IMR-90 (cell line): ENCODE results near the gene PAQR7. TPM values are rescaled to one million over a fixed set of nuclear protein-coding genes. Genes with fewer than 3 reads are reported as not detected.

Experiments used
- ATAC-seq: fragments of 200-7000 bp; cut with Tn5 transposase; 2 replicates; pipeline ENCODE4 v1.9.1; 2020; ENCODE audit warnings: low read depth, mild to moderate bottlenecking, moderate library complexity
- BruUV-seq: library from RNA; stranded (reverse); fragments of 400-500 nt; replicated peaks from 2 replicates; lab custom pipeline; 2021; lab: Mats Ljungman, UMichigan
- CTCF ChIA-PET: fragments of 300-600 bp; formaldehyde crosslinking; extraction: SDS; loops from one replicate; lab custom pipeline; 2021; ENCODE audit warnings: antibody characterized with exemption; lab: Yijun Ruan, JAX
- POLR2A ChIA-PET: fragments of 300-600 bp; sonication (Branson Sonifier 250); formaldehyde crosslinking; loops from one replicate; lab custom pipeline; 2022; ENCODE audit warnings: antibody characterized with exemption; ENCODE audit not compliant: unreplicated experiment; lab: Charles Lee
- DNase-seq: peaks from one replicate; pipeline ENCODE4 v3.0.0; 2013
- H2AFZ ChIP-seq: replicated peaks from 2 replicates; pipeline ENCODE3; 2013; ENCODE audit warnings: low read length, mild to moderate bottlenecking; ENCODE audit not compliant: poor library complexity
- H2AK5ac ChIP-seq: 2 replicates; pipeline ENCODE4 v1.6.1; 2013; ENCODE audit warnings: low read depth, low read length, inconsistent platforms
- H2AK9ac ChIP-seq: replicated peaks from 2 replicates; pipeline ENCODE3; 2013; ENCODE audit warnings: mild to moderate bottlenecking, low read depth, low read length, moderate library complexity; ENCODE audit not compliant: poor library complexity
- H2BK120ac ChIP-seq: 2 replicates; pipeline ENCODE4 v1.6.1; 2013; ENCODE audit warnings: low read depth, low read length, inconsistent platforms
- H2BK15ac ChIP-seq: 3 replicates; pipeline ENCODE4 v1.6.1; 2013; ENCODE audit warnings: low read depth, low read length, inconsistent platforms
- H2BK20ac ChIP-seq: 2 replicates; pipeline ENCODE4 v1.6.1; 2013; ENCODE audit warnings: low read depth, mild to moderate bottlenecking, inconsistent platforms, low read length, moderate library complexity
- H2BK5ac ChIP-seq: 2 replicates; pipeline ENCODE4 v1.6.1; 2013; ENCODE audit warnings: mild to moderate bottlenecking, low read depth, low read length, inconsistent platforms; ENCODE audit not compliant: poor library complexity, severe bottlenecking
- H3K14ac ChIP-seq: replicated peaks from 2 replicates; pipeline ENCODE4 v1.6.1; 2013; ENCODE audit warnings: low read depth, low read length, inconsistent platforms
- H3K18ac ChIP-seq: 2 replicates; pipeline ENCODE4 v1.6.1; 2013; ENCODE audit warnings: low read depth, low read length, control low read depth
- H3K23ac ChIP-seq: 2 replicates; pipeline ENCODE4 v1.6.1; 2013; ENCODE audit warnings: low read depth, low read length, inconsistent platforms
- H3K27ac ChIP-seq: 2 replicates; pipeline ENCODE4 v1.5.1; 2013; ENCODE audit warnings: mild to moderate bottlenecking, control low read depth, low read length; ENCODE audit not compliant: insufficient read depth
- H3K27me3 ChIP-seq: 2 replicates; pipeline ENCODE4 v1.6.1; 2013; ENCODE audit warnings: low read length; ENCODE audit not compliant: control insufficient read depth, insufficient read depth
- H3K36me3 ChIP-seq: 2 replicates; pipeline ENCODE4 v1.6.1; 2013; ENCODE audit warnings: low read length, mixed read lengths; ENCODE audit not compliant: control insufficient read depth, insufficient read depth
- H3K4ac ChIP-seq: 2 replicates; pipeline ENCODE4 v1.6.1; 2013; ENCODE audit warnings: low read depth, low read length, inconsistent platforms
- H3K4me1 ChIP-seq: 2 replicates; pipeline ENCODE4 v1.6.1; 2013; ENCODE audit warnings: low read length, mixed read lengths; ENCODE audit not compliant: control insufficient read depth, insufficient read depth
- H3K4me2 ChIP-seq: 2 replicates; pipeline ENCODE4 v1.6.1; 2013; ENCODE audit warnings: low read depth, mild to moderate bottlenecking, control low read depth, low read length, moderate library complexity
- H3K4me3 ChIP-seq: 2 replicates; pipeline ENCODE4 v1.5.1; 2013; ENCODE audit warnings: low read depth, mild to moderate bottlenecking, control low read depth, low read length, moderate library complexity; ENCODE audit not compliant: insufficient read depth
- H3K56ac ChIP-seq: 2 replicates; pipeline ENCODE4 v1.6.1; 2013; ENCODE audit warnings: low read length, inconsistent platforms; ENCODE audit not compliant: insufficient read depth; ENCODE audit errors: extremely low read depth
- H3K79me1 ChIP-seq, 2 experiments: 2 replicates each; pipeline ENCODE4 v1.6.1; 2013; ENCODE audit warnings: low read length in 2 of 2, inconsistent platforms in 1 of 2, low read depth in 1 of 2
- H3K9ac ChIP-seq: 2 replicates; pipeline ENCODE4 v1.6.1; 2013; ENCODE audit warnings: low read depth, low read length, control low read depth
- H3K9me1 ChIP-seq: 2 replicates; pipeline ENCODE4 v1.6.1; 2013; ENCODE audit warnings: low read length, inconsistent platforms; ENCODE audit not compliant: insufficient read depth
- H3K9me3 ChIP-seq: 2 replicates; pipeline ENCODE4 v1.6.1; 2013; ENCODE audit warnings: low read length; ENCODE audit not compliant: control insufficient read depth, insufficient read depth
- H4K20me1 ChIP-seq: 2 replicates; pipeline ENCODE4 v1.6.1; 2013; ENCODE audit warnings: low read length, inconsistent platforms; ENCODE audit not compliant: insufficient read depth
- H4K5ac ChIP-seq: 2 replicates; pipeline ENCODE4 v1.6.1; 2013; ENCODE audit warnings: mild to moderate bottlenecking, low read depth, low read length, control low read depth
- H4K8ac ChIP-seq, 2 experiments: 2 replicates each; pipeline ENCODE4 v1.6.1; 2013; ENCODE audit warnings: low read depth in 2 of 2, low read length in 2 of 2, control low read depth in 1 of 2, inconsistent platforms in 1 of 2
- H4K91ac ChIP-seq: 2 replicates; pipeline ENCODE4 v1.6.1; 2013; ENCODE audit warnings: low read depth, low read length, inconsistent platforms; ENCODE audit not compliant: insufficient read depth
- BHLHE40 ChIP-seq: fragments of 150-350 bp; IDR thresholded peaks from 2 replicates; pipeline ENCODE4 v1.6.1; 2016; ENCODE audit warnings: mild to moderate bottlenecking, low read depth, low read length
- CEBPB ChIP-seq: IDR thresholded peaks from 2 replicates; pipeline ENCODE4 v1.6.1; 2012; ENCODE audit warnings: low read depth, low read length, improper control_type of control experiment
- CHD1 ChIP-seq: IDR thresholded peaks from 2 replicates; pipeline ENCODE4 v1.6.1; 2012; ENCODE audit warnings: low read depth, low read length, improper control_type of control experiment
- CTCF ChIP-seq: conservative IDR thresholded peaks from 2 replicates; pipeline ENCODE4 v1.5.1; 2012; ENCODE audit warnings: mild to moderate bottlenecking, low read depth, low read length, improper control_type of control experiment
- FOS ChIP-seq: fragments of 150-350 bp; IDR thresholded peaks from 2 replicates; pipeline ENCODE4 v1.6.1; 2016; ENCODE audit warnings: low read depth, low read length
- MAFK ChIP-seq: IDR thresholded peaks from 2 replicates; pipeline ENCODE4 v1.6.1; 2012; ENCODE audit warnings: low read depth, low read length, improper control_type of control experiment
- MAZ ChIP-seq: IDR thresholded peaks from 2 replicates; pipeline ENCODE4 v1.6.1; 2012; ENCODE audit warnings: low read depth, mild to moderate bottlenecking, low read length, improper control_type of control experiment, moderate library complexity, borderline replicate concordance
- MXI1 ChIP-seq: IDR thresholded peaks from 2 replicates; pipeline ENCODE4 v1.6.1; 2012; ENCODE audit warnings: low read depth, mild to moderate bottlenecking, low read length, moderate library complexity, borderline replicate concordance
- NFE2L2 ChIP-seq: fragments of 150-350 bp; IDR thresholded peaks from 2 replicates; pipeline ENCODE4 v1.6.1; 2016; ENCODE audit warnings: low read depth, mild to moderate bottlenecking, low read length
- POLR2A ChIP-seq: IDR thresholded peaks from 2 replicates; pipeline ENCODE4 v1.6.1; 2012; ENCODE audit warnings: mild to moderate bottlenecking, low read depth, low read length
- RAD21 ChIP-seq: IDR thresholded peaks from 2 replicates; pipeline ENCODE4 v1.6.1; 2012; ENCODE audit warnings: low read length, improper control_type of control experiment
- RCOR1 ChIP-seq: IDR thresholded peaks from 2 replicates; pipeline ENCODE4 v1.6.1; 2012; ENCODE audit warnings: mild to moderate bottlenecking, low read length, improper control_type of control experiment; ENCODE audit not compliant: insufficient replicate concordance
- RFX5 ChIP-seq: IDR thresholded peaks from 2 replicates; pipeline ENCODE4 v1.8.0; 2012; ENCODE audit warnings: low read depth, mild to moderate bottlenecking, low read length, moderate library complexity
- SMC3 ChIP-seq: fragments of 150-350 bp; IDR thresholded peaks from 2 replicates; pipeline ENCODE4 v1.6.1; 2016; ENCODE audit warnings: low read depth, mild to moderate bottlenecking, antibody characterized with exemption, low read length, moderate library complexity
- WGBS, 2 experiments: methylation state at CpG; one replicate each; pipeline versions ENCODE4 v1.1.5 to v1.1.7; 2013; ENCODE audit warnings: missing lambda C conversion rate in 2 of 2; ENCODE audit not compliant: insufficient read length in 1 of 2; ENCODE audit errors: extremely low coverage in 2 of 2; 5-methylcytosine and 5-hydroxymethylcytosine counted together
- dilution Hi-C: fragments of 300-500 bp; cut with HindIII; formaldehyde crosslinking; loops from one replicate; pipeline ENCODE4 v1.14.3; 2018; ENCODE audit warnings: low sequenced_read_pairs; ENCODE audit not compliant: unreplicated experiment
- in situ Hi-C: fragments of 300-500 bp; cut with MboI; formaldehyde crosslinking; loops from 3 replicates; pipeline ENCODE4 v1.14.3; 2019; ENCODE audit warnings: low sequenced_read_pairs, inconsistent platforms, mixed read lengths
- intact Hi-C: fragments of 100-400 bp; cut with micrococcal nuclease; formaldehyde crosslinking; loops from 2 replicates; pipeline ENCODE4 v1.10.0; 2022
- polyA plus RNA-seq, 3 experiments: library from polyadenylated mRNA; depleted of rRNA; stranded (reverse); fragments of >200 nt; gene quantifications; 2 replicates each; pipeline ENCODE4 v1.2.3, GENCODE V29; 2012; ENCODE audit warnings: low replicate concordance in 1 of 3
- total RNA-seq: library from RNA; depleted of rRNA; stranded (reverse); fragments of >200 nt; gene quantifications from 2 replicates; pipeline ENCODE4 v1.2.3, GENCODE V29; 2012
- TF ChIP-seq, protein P1 (sequence below): fragments of 150-350 bp; IDR thresholded peaks from 2 replicates; pipeline ENCODE4 v1.6.1; 2017; ENCODE audit warnings: mild to moderate bottlenecking, antibody characterized with exemption, low read length, low read depth
- TF ChIP-seq, protein P2 (sequence below): fragments of 150-350 bp; IDR thresholded peaks from 2 replicates; pipeline ENCODE4 v1.6.1; 2016; ENCODE audit warnings: low read depth, mild to moderate bottlenecking, low read length, moderate library complexity, borderline replicate concordance

The PAQR7 gene
- total and polyA plus RNA-seq, 2 of the 4 experiments (the other 2 are of a cell fraction) = 9.0 to 12.9 TPM

GRCh38 chr1:25821112-25821476 lies 54.4 kb downstream of the PAQR7 start:
- H3K4me2 ChIP-seq = peak overlapping the region; percentile 89
- H4K5ac ChIP-seq = no peak overlapping the region
- H2BK15ac ChIP-seq = no peak overlapping the region
- no peak overlapping the region for H2BK20ac ChIP-seq
- H3K4ac ChIP-seq = peak overlapping the region; percentile 39
- H2AFZ ChIP-seq = peak overlapping the region; percentile 96
- intact Hi-C loops (loop anchor here (5.0 kb wide), 1 partner anchor 76 kb away; no protein-coding TSS in a partner anchor), dilution Hi-C loops (no loop called here), in situ Hi-C loops (loop anchor here (10.0 to 25.0 kb wide), 3 partner anchors 174 to 584 kb away; partner anchors contain the start of genes PAFAH2, RHCE, RSRP1 and SYF2)
- H2AK9ac ChIP-seq = peak overlapping the region; percentile 90
- no TSS peak for BruUV-seq
- TF ChIP-seq RAD21 = no peak
- TF ChIP-seq, protein P1, sequence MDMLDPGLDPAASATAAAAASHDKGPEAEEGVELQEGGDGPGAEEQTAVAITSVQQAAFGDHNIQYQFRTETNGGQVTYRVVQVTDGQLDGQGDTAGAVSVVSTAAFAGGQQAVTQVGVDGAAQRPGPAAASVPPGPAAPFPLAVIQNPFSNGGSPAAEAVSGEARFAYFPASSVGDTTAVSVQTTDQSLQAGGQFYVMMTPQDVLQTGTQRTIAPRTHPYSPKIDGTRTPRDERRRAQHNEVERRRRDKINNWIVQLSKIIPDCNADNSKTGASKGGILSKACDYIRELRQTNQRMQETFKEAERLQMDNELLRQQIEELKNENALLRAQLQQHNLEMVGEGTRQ = no peak
- no peak for TF ChIP-seq MAFK
- no peak for TF ChIP-seq POLR2A
- TF ChIP-seq CTCF = no peak
- no peak for TF ChIP-seq MAZ
- no peak for TF ChIP-seq RFX5
- no peak for TF ChIP-seq MXI1
- TF ChIP-seq, protein P2, sequence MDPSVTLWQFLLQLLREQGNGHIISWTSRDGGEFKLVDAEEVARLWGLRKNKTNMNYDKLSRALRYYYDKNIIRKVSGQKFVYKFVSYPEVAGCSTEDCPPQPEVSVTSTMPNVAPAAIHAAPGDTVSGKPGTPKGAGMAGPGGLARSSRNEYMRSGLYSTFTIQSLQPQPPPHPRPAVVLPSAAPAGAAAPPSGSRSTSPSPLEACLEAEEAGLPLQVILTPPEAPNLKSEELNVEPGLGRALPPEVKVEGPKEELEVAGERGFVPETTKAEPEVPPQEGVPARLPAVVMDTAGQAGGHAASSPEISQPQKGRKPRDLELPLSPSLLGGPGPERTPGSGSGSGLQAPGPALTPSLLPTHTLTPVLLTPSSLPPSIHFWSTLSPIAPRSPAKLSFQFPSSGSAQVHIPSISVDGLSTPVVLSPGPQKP = no peak
- no peak for TF ChIP-seq CEBPB
- TF ChIP-seq BHLHE40 = no peak
- TF ChIP-seq FOS = no peak
- TF ChIP-seq CHD1 = no peak
- TF ChIP-seq SMC3 = no peak
- TF ChIP-seq NFE2L2 = no peak
- no peak for TF ChIP-seq RCOR1
- no peaks in the 10 kb centered on the region for H3K9me3 ChIP-seq
- ATAC-seq (no peak), DNase-seq (no peak)
- peak overlapping the region; percentile 90 for H3K4me3 ChIP-seq
- peak overlapping the region in 1 of 2 experiments; percentile 59; a peak in 3 of 4 replicates for H4K8ac ChIP-seq
- H3K9me1 ChIP-seq = peaks cover 18% of the 10 kb centered on the region
- H3K4me1 ChIP-seq = peaks cover 16% of the 10 kb centered on the region
- 20% methylated on average over 6 of the region's 10 CpGs; no CpG with 5 or more reads in 1 of the 2 experiments for WGBS, 2 experiments
- H3K23ac ChIP-seq = peak overlapping the region; percentile 69
- H2AK5ac ChIP-seq = peak overlapping the region; percentile 9; the same call in 1 of the 2 replicates
- no peak overlapping the region for H3K56ac ChIP-seq
- peaks cover 10% of the 10 kb centered on the region; the same call in 1 of the 2 replicates for H3K36me3 ChIP-seq
- peaks cover 28 to 78% of the 10 kb centered on the region in 2 experiments for H3K79me1 ChIP-seq
- H3K14ac ChIP-seq = peak overlapping the region; percentile 61
- POLR2A ChIA-PET = no interaction called here
- no peaks in the 10 kb centered on the region for H3K27me3 ChIP-seq
- peaks cover 24% of the 10 kb centered on the region; the same call in 1 of the 2 replicates for H4K20me1 ChIP-seq
- H3K9ac ChIP-seq = peak overlapping the region; percentile 92
- H2BK120ac ChIP-seq = no peak overlapping the region
- H3K27ac ChIP-seq = peak overlapping the region; percentile 96
- H3K18ac ChIP-seq = no peak overlapping the region
- peak overlapping the region; percentile 32 for H2BK5ac ChIP-seq
- CTCF ChIA-PET = interaction anchor here (1.0 kb wide), 1 partner anchor 212 kb away, joined by 3 read pairs; no protein-coding TSS in a partner anchor
- no peak overlapping the region for H4K91ac ChIP-seq
